ENCODE results near the gene FBL. TPM values are rescaled to one million over a fixed set of nuclear protein-coding genes. Genes with fewer than 3 reads are reported as not detected.

FBL gene
- total and polyA plus RNA-seq, 10 of the 15 experiments (the other 5 are each of a cell fraction or from before 2014, with no cell fraction given): 156 to 1,083 (median 478) TPM

GRCh38 chr19:39832341-39833083 lies 13.7 kb downstream of the FBL start:
- BruUV-seq (replicated peaks): no TSS peak
- TF ChIP-seq LARP7 (IDR thresholded peaks at IDR 0.05) (no peak), IKZF2 (IDR thresholded peaks at IDR 0.05) (peak in 1 of 2 experiments; percentile 26; a peak in 3 of 4 replicates), NFIC (IDR thresholded peaks at IDR 0.05; ENCODE audit: low read depth, low read length) (0 out of 2 replicates have a peak, but pooled peaks have one; percentile 38), RB1 (IDR thresholded peaks at IDR 0.05; ENCODE audit: borderline replicate concordance) (no peak), KDM1A (IDR thresholded peaks at IDR 0.05; ENCODE audit: borderline replicate concordance) (no peak), MXI1 (IDR thresholded peaks at IDR 0.05; ENCODE audit: low read depth, low read length) (no peak), HCFC1 (IDR thresholded peaks at IDR 0.05; ENCODE audit: low read length) (no peak), ATF7 (IDR thresholded peaks at IDR 0.05; ENCODE audit: low read depth) (no peak), IKZF1 (conservative IDR thresholded peaks at IDR 0.05) (peak; percentile 23; the same call in 1 of the 2 replicates), TCF3 (IDR thresholded peaks at IDR 0.05; ENCODE audit: borderline replicate concordance, insufficient read depth, low read depth, low read length) (no peak), SPI1 (IDR thresholded peaks at IDR 0.05; ENCODE audit: borderline replicate concordance, insufficient read depth, low read depth, low read length) (no peak), RUNX3 (IDR thresholded peaks at IDR 0.05; ENCODE audit: low read length) (peak; percentile 90), EZH2 (IDR thresholded peaks at IDR 0.05; ENCODE audit: borderline replicate concordance, control insufficient read depth, low read depth, low read length) (no peak), CHD2 (IDR thresholded peaks at IDR 0.05; ENCODE audit: borderline replicate concordance, low read depth, low read length) (no peak), EED (IDR thresholded peaks at IDR 0.05; ENCODE audit: low read depth) (peak; percentile 69; the same call in 1 of the 2 replicates), EGR1 (IDR thresholded peaks at IDR 0.05; ENCODE audit: borderline replicate concordance in 1 of 2, low read depth in 2 of 2, low read length in 2 of 2) (no peak), RFX5 (IDR thresholded peaks at IDR 0.05; ENCODE audit: low read depth, low read length) (no peak), MEF2B (IDR thresholded peaks at IDR 0.05; ENCODE audit: partially characterized antibody, poor library complexity, severe bottlenecking) (peak; percentile 56), ZNF384 (IDR thresholded peaks at IDR 0.05; ENCODE audit: borderline replicate concordance, low read depth, low read length) (no peak), IRF4 (IDR thresholded peaks at IDR 0.05; ENCODE audit: low read depth, low read length) (no peak), RAD21 (IDR thresholded peaks at IDR 0.05; ENCODE audit: insufficient read depth, low read depth, low read length) (no peak), CBFB (IDR thresholded peaks at IDR 0.05; ENCODE audit: low read depth) (peak; percentile 24; the same call in 1 of the 2 replicates), SMAD5 (IDR thresholded peaks at IDR 0.05; ENCODE audit: low read depth) (no peak), NR2F1 (conservative IDR thresholded peaks at IDR 0.05) (no peak), SMAD1 (IDR thresholded peaks at IDR 0.05; ENCODE audit: low read depth, partially characterized antibody) (no peak), SIX5 (IDR thresholded peaks at IDR 0.05; ENCODE audit: low read depth, low read length, severe bottlenecking) (no peak), PML (IDR thresholded peaks at IDR 0.05; ENCODE audit: low read length) (no peak), ZNF217 (IDR thresholded peaks at IDR 0.05) (no peak)

More at GRCh38 chr19:39832341-39833083, 13.7 kb downstream of the FBL start:
- Histone ChIP-seq H3K27me3 (replicated peaks in 1 of 2; ENCODE audit: control insufficient read depth in 2 of 2, insufficient read depth in 2 of 2, low read length in 1 of 2) (no peaks in the 10 kb centered on the region), H3K79me2 (ENCODE audit: control insufficient read depth, insufficient read depth, low read length) (peaks cover 15% of the 10 kb centered on the region), H3K4me1 (ENCODE audit: control insufficient read depth, insufficient read depth, low read length) (peaks cover 20% of the 10 kb centered on the region), H3K27ac (ENCODE audit: control insufficient read depth, insufficient read depth) (peak overlapping the region; percentile 51), H2AFZ (ENCODE audit: control insufficient read depth, low read depth, low read length) (no peak overlapping the region), H3K9me3 (replicated peaks; ENCODE audit: control insufficient read depth, insufficient read depth, low read length) (no peaks in the 10 kb centered on the region), H4K20me1 (ENCODE audit: control insufficient read depth, insufficient read depth) (no peaks in the 10 kb centered on the region), H3K4me2 (ENCODE audit: control insufficient read depth, insufficient read depth) (peak overlapping the region; percentile 56), H3K4me3 (peak overlapping the region; percentile 97), H3K9ac (ENCODE audit: control insufficient read depth, insufficient read depth, low read length) (peak overlapping the region; percentile 75), H3K36me3 (ENCODE audit: control insufficient read depth in 2 of 2, insufficient read depth in 2 of 2, low read length in 1 of 2) (peaks cover 33 to 38% of the 10 kb centered on the region in 2 experiments)
- in situ Hi-C loops (cut with MboI) (no loop called here), intact Hi-C loops (cut with micrococcal nuclease; ENCODE audit: unreplicated experiment) (no loop called here)
- FAIRE-seq (peak; percentile 52), DNase-seq (ENCODE audit: low read depth, low spot score) (no peak), ATAC-seq (no peak)
- POLR2A ChIA-PET: interaction anchor here (0.6 to 2.1 kb wide), 5 partner anchors 13 to 388 kb away, joined by 3 to 34 read pairs (median 5); partner anchors contain the start of gene FBL
- 55% methylated on average over 5 of the region's 5 CpGs for WGBS (ENCODE audit: insufficient coverage, insufficient replicate concordance, low lambda C conversion rate, missing lambda C conversion rate)
- SMC1A ChIA-PET (ENCODE audit: uncharacterized antibody, unreplicated experiment): interaction anchor here (1.8 to 2.1 kb wide), 4 partner anchors 12 to 158 kb away, joined by 14 to 33 read pairs (median 22); partner anchors contain the start of gene FBL
- RAD21 ChIA-PET (ENCODE audit: unreplicated experiment): interaction anchor here (1.8 to 2.1 kb wide), 4 partner anchors 13 to 157 kb away, joined by 12 to 29 read pairs (median 23); partner anchors contain the start of genes FBL and PSMC4
- CTCF ChIA-PET: interaction anchor here (0.6 to 2.1 kb wide), 5 partner anchors 11 to 293 kb away, joined by 3 to 61 read pairs (median 10); no protein-coding TSS in a partner anchor

All from GM12878 (cell line).